Measurements from ENCODE around the gene FOLH1.
"Not testable (repeated sequence)": the region's sequence is repeated elsewhere in the genome, so short reads cannot be mapped to it uniquely, and the experiment has no call there.

The FOLH1 gene

DNA sequence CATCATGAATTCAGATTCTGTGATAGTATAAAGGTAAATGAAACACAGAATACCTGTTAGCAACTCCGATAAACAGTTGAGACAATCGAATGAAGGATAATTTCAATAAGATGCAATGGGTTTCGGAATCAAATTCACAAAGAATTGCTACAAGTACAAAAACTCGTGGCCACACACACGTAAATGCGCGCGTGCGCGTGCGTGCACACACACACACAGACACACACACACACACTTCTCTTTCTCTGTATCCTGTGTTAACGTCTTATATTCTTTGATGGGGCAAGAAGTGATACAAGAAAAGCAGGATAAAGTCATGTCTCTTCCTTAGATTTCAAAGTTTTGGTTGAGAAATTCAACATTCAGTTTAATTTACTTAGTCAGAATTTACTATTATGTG is 57.2 kb downstream of the FOLH1 start:
- Histone ChIP-seq H3K18ac (ENCODE audit: low read length) (no peak overlapping the region), H4K8ac (ENCODE audit: low read depth, low read length) (no peak overlapping the region), H2AFZ (ENCODE audit: low read length) (no peak overlapping the region), H3K14ac (ENCODE audit: low read length) (no peak overlapping the region), H3K27ac (replicated peaks; ENCODE audit: low read length) (no peak overlapping the region), H3K79me1 (ENCODE audit: low read depth, low read length) (no peaks in the 10 kb centered on the region), H3K9me3 (replicated peaks in 1 of 2; ENCODE audit: control insufficient read depth in 2 of 2, insufficient read depth in 1 of 2, low read depth in 1 of 2, low read length in 2 of 2) (no peaks in the 10 kb centered on the region), H3K4me1 (ENCODE audit: control insufficient read depth in 2 of 2, insufficient read depth in 1 of 2, low read depth in 1 of 2, low read length in 2 of 2) (no peaks in the 10 kb centered on the region), H3K27me3 (ENCODE audit: control insufficient read depth in 3 of 3, insufficient read depth in 3 of 3, low read depth in 1 of 3, low read length in 3 of 3) (no peaks in the 10 kb centered on the region), H3K4me2 (ENCODE audit: insufficient read depth, low read length, poor library complexity, severe bottlenecking) (no peak overlapping the region), H3K36me3 (replicated peaks in 1 of 2; ENCODE audit: control insufficient read depth in 2 of 2, insufficient read depth in 2 of 2, low read length in 2 of 2) (no peaks in the 10 kb centered on the region), H2BK5ac (ENCODE audit: low read length) (no peak overlapping the region), H4K91ac (ENCODE audit: low read depth, low read length, poor library complexity) (no peak overlapping the region), H2BK120ac (ENCODE audit: low read depth, low read length) (no peak overlapping the region), H3K9ac (ENCODE audit: low read depth, low read length, poor library complexity) (no peak overlapping the region), H3K4ac (ENCODE audit: low read length) (no peak overlapping the region), H2BK15ac (ENCODE audit: low read length) (no peak overlapping the region), H3K4me3 (ENCODE audit: low read length in 2 of 2) (no peak overlapping the region), H2BK12ac (ENCODE audit: low read length) (no peak overlapping the region), H3K23ac (ENCODE audit: low read depth, low read length, poor library complexity) (no peak overlapping the region), H2AK5ac (ENCODE audit: low read depth, low read length) (no peak overlapping the region)
- WGBS, 2 donors (ENCODE audit: extremely low coverage in 2 of 2, insufficient read length in 2 of 2, insufficient replicate concordance in 1 of 2), result no CpG with 5 or more reads among the region's 12 CpGs
- no peak for DNase-seq (ENCODE audit: low spot score)

- DNase-seq (ENCODE audit: low spot score); H3K4me2 ChIP-seq (ENCODE audit: insufficient read depth, low read length, poor library complexity, severe bottlenecking); H2BK15ac ChIP-seq (ENCODE audit: low read length); H3K14ac ChIP-seq (ENCODE audit: low read length); H3K27me3 ChIP-seq (ENCODE audit: control insufficient read depth in 3 of 3, insufficient read depth in 3 of 3, low read depth in 1 of 3, low read length in 3 of 3); H4K91ac ChIP-seq (ENCODE audit: low read depth, low read length, poor library complexity); H2BK12ac ChIP-seq (ENCODE audit: low read length); H3K18ac ChIP-seq (ENCODE audit: low read length); H3K4me3 ChIP-seq (ENCODE audit: low read length in 2 of 2); H2AK5ac ChIP-seq (ENCODE audit: low read depth, low read length); H3K23ac ChIP-seq (ENCODE audit: low read depth, low read length, poor library complexity); H4K8ac ChIP-seq (ENCODE audit: low read depth, low read length); H3K79me1 ChIP-seq (ENCODE audit: low read depth, low read length); H3K4ac ChIP-seq (ENCODE audit: low read length); H3K9ac ChIP-seq (ENCODE audit: low read depth, low read length, poor library complexity); H3K27ac ChIP-seq (replicated peaks; ENCODE audit: low read length); H2AFZ ChIP-seq (ENCODE audit: low read length); H2BK5ac ChIP-seq (ENCODE audit: low read length); H2BK120ac ChIP-seq (ENCODE audit: low read depth, low read length); H3K9me3 ChIP-seq (replicated peaks in 1 of 2; ENCODE audit: control insufficient read depth in 2 of 2, insufficient read depth in 1 of 2, low read depth in 1 of 2, low read length in 2 of 2); H3K4me1 ChIP-seq (ENCODE audit: control insufficient read depth in 2 of 2, insufficient read depth in 1 of 2, low read depth in 1 of 2, low read length in 2 of 2); H3K36me3 ChIP-seq (replicated peaks in 1 of 2; ENCODE audit: control insufficient read depth in 2 of 2, insufficient read depth in 2 of 2, low read length in 2 of 2): not testable (repeated sequence)
- WGBS, 2 donors (ENCODE audit: extremely low coverage in 2 of 2, insufficient read length in 2 of 2, insufficient replicate concordance in 1 of 2), result no CpG with 5 or more reads among the region's 24 CpGs
Observed at GRCh38 chr11:49102356-49102755, 106.0 kb downstream of the FOLH1 start.

Data from neuronal stem cell (in vitro differentiated cells).